ENCODE results near the gene SLC32A1. TPM values are rescaled to one million over a fixed set of nuclear protein-coding genes. Genes with fewer than 3 reads are reported as not detected.

SLC32A1 gene
- total and polyA plus RNA-seq, 2 of the 13 experiments (the other 11 are each of a cell fraction or from before 2014, with no cell fraction given) = not detected

DNA sequence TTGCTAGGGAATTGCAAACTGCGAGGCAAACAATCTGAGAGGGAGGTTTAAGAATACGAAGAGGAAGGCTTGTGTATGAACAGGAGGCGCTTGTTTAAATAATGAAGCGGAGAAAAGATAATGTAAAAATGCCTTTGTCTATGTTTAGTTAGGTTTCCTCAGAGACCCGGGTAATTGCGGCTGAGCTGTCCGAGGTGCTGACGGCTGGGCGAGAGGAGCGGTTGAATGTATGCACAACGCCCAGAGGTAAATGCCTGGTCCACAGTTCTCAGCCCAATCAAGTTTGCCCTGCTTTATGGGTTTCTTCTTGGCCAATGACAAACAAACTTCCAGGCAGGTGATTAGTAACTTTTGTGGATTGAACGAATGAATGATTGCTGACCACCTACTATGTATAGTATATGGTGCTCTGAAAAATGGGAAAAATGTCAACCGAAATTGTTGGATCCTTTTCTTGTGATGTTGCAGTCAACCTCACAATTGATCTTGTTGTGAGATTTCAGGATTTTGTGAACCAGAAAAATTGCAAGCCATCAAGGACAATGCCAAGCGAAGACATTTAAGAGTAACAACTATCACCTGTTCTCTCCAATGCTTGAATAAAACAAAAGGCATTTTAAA is 38.3 kb upstream of the SLC32A1 start (continued):
- TF ChIP-seq, protein P1, sequence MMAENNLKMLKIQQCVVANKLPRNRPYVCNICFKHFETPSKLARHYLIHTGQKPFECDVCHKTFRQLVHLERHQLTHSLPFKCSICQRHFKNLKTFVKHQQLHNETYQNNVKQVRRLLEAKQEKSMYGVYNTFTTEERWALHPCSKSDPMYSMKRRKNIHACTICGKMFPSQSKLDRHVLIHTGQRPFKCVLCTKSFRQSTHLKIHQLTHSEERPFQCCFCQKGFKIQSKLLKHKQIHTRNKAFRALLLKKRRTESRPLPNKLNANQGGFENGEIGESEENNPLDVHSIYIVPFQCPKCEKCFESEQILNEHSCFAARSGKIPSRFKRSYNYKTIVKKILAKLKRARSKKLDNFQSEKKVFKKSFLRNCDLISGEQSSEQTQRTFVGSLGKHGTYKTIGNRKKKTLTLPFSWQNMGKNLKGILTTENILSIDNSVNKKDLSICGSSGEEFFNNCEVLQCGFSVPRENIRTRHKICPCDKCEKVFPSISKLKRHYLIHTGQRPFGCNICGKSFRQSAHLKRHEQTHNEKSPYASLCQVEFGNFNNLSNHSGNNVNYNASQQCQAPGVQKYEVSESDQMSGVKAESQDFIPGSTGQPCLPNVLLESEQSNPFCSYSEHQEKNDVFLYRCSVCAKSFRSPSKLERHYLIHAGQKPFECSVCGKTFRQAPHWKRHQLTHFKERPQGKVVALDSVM (CRISPR knock-in tag; IDR thresholded peaks at IDR 0.05) = peak; percentile 11; the same call in 1 of the 2 replicates
- TF ChIP-seq ZBTB7B (CRISPR knock-in tag; IDR thresholded peaks at IDR 0.05) = 0 out of 2 replicates have a peak, but pooled peaks have one; percentile 46
- TF ChIP-seq, protein P2, sequence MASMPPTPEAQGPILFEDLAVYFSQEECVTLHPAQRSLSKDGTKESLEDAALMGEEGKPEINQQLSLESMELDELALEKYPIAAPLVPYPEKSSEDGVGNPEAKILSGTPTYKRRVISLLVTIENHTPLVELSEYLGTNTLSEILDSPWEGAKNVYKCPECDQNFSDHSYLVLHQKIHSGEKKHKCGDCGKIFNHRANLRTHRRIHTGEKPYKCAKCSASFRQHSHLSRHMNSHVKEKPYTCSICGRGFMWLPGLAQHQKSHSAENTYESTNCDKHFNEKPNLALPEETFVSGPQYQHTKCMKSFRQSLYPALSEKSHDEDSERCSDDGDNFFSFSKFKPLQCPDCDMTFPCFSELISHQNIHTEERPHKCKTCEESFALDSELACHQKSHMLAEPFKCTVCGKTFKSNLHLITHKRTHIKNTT (CRISPR knock-in tag; IDR thresholded peaks at IDR 0.05) = no peak
- 0 out of 2 replicates have a peak, but pooled peaks have one; percentile 56 for TF ChIP-seq ZNF660 (CRISPR knock-in tag; IDR thresholded peaks at IDR 0.05; ENCODE audit: borderline replicate concordance, low read depth)
- TF ChIP-seq ETV6 (CRISPR knock-in tag; conservative IDR thresholded peaks at IDR 0.05) = peak; percentile 97
- TF ChIP-seq ZNF264 (CRISPR knock-in tag; IDR thresholded peaks at IDR 0.05) = peak; percentile 95
- no peak for TF ChIP-seq ZNF143 (CRISPR knock-in tag; IDR thresholded peaks at IDR 0.05)
- peak; percentile 94 for TF ChIP-seq MTF1 (CRISPR knock-in tag; IDR thresholded peaks at IDR 0.05)
- peak; percentile 98 for TF ChIP-seq ZNF773 (CRISPR knock-in tag; IDR thresholded peaks at IDR 0.05; ENCODE audit: borderline replicate concordance)
- TF ChIP-seq TCF7 (IDR thresholded peaks at IDR 0.05; ENCODE audit: low read depth) = no peak
- TF ChIP-seq ZNF883 (CRISPR knock-in tag; IDR thresholded peaks at IDR 0.05; ENCODE audit: not compliant biosample characterization) = peak; percentile 69
- TF ChIP-seq ZNF441 (CRISPR knock-in tag; IDR thresholded peaks at IDR 0.05; ENCODE audit: borderline replicate concordance) = peak; percentile 95
- TF ChIP-seq, protein P3, sequence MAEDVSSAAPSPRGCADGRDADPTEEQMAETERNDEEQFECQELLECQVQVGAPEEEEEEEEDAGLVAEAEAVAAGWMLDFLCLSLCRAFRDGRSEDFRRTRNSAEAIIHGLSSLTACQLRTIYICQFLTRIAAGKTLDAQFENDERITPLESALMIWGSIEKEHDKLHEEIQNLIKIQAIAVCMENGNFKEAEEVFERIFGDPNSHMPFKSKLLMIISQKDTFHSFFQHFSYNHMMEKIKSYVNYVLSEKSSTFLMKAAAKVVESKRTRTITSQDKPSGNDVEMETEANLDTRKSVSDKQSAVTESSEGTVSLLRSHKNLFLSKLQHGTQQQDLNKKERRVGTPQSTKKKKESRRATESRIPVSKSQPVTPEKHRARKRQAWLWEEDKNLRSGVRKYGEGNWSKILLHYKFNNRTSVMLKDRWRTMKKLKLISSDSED (CRISPR knock-in tag; IDR thresholded peaks at IDR 0.05) = 0 out of 2 replicates have a peak, but pooled peaks have one; percentile 85
- TF ChIP-seq RAD51 (IDR thresholded peaks at IDR 0.05; ENCODE audit: borderline replicate concordance) = no peak
- peak; percentile 91; the same call in 1 of the 2 replicates for TF ChIP-seq ZNF616 (CRISPR knock-in tag; IDR thresholded peaks at IDR 0.05; ENCODE audit: low read depth)
- peak; percentile 98 for TF ChIP-seq HOXA5 (CRISPR knock-in tag; IDR thresholded peaks at IDR 0.05)
- TF ChIP-seq, protein P4, sequence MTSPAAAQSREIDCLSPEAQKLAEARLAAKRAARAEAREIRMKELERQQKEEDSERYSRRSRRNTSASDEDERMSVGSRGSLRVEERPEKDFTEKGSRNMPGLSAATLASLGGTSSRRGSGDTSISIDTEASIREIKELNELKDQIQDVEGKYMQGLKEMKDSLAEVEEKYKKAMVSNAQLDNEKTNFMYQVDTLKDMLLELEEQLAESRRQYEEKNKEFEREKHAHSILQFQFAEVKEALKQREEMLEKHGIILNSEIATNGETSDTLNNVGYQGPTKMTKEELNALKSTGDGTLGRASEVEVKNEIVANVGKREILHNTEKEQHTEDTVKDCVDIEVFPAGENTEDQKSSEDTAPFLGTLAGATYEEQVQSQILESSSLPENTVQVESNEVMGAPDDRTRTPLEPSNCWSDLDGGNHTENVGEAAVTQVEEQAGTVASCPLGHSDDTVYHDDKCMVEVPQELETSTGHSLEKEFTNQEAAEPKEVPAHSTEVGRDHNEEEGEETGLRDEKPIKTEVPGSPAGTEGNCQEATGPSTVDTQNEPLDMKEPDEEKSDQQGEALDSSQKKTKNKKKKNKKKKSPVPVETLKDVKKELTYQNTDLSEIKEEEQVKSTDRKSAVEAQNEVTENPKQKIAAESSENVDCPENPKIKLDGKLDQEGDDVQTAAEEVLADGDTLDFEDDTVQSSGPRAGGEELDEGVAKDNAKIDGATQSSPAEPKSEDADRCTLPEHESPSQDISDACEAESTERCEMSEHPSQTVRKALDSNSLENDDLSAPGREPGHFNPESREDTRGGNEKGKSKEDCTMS (CRISPR knock-in tag; conservative IDR thresholded peaks at IDR 0.05) = peak; percentile 96
- no peak for TF ChIP-seq ZNF850 (CRISPR knock-in tag; conservative IDR thresholded peaks at IDR 0.05)
- TF ChIP-seq PAX8 (CRISPR knock-in tag; IDR thresholded peaks at IDR 0.05; ENCODE audit: borderline replicate concordance) = peak; percentile 82; the same call in 1 of the 2 replicates
- TF ChIP-seq MED1 (CRISPR knock-in tag; IDR thresholded peaks at IDR 0.05) = peak; percentile 77
- peak; percentile 94 for TF ChIP-seq HMG20B (CRISPR knock-in tag; conservative IDR thresholded peaks at IDR 0.05)
- peak; percentile 97 for TF ChIP-seq ZSCAN21 (CRISPR knock-in tag; IDR thresholded peaks at IDR 0.05; ENCODE audit: borderline replicate concordance)
- no peak for TF ChIP-seq ZNF552 (CRISPR knock-in tag; IDR thresholded peaks at IDR 0.05; ENCODE audit: borderline replicate concordance)
- no peak for TF ChIP-seq SCMH1 (CRISPR knock-in tag; IDR thresholded peaks at IDR 0.05; ENCODE audit: borderline replicate concordance)
- peak; percentile 93; the same call in 1 of the 2 replicates for TF ChIP-seq TGIF2 (CRISPR knock-in tag; IDR thresholded peaks at IDR 0.05)
